HEK293T (cell line): ENCODE results near the gene NGEF.

Source experiments
- CTCF ChIA-PET: fragments of 350-600 bp; formaldehyde crosslinking; extraction: SDS; loops from one replicate; lab custom pipeline; 2021; ENCODE audit warnings: antibody characterized with exemption, inconsistent platforms; lab: Yijun Ruan, JAX
- POLR2A ChIA-PET: fragments of 350-600 bp; formaldehyde crosslinking; extraction: SDS; loops from one replicate; lab custom pipeline; 2020; ENCODE audit warnings: antibody characterized with exemption, inconsistent platforms; lab: Yijun Ruan, JAX
- DNase-seq: peaks from one replicate; pipeline ENCODE4 v3.0.0; 2012; ENCODE audit warnings: mixed read lengths; ENCODE audit errors: extremely low spot score
- ARNT ChIP-seq: fragments of 450-650 bp; IDR thresholded peaks from 2 replicates; pipeline ENCODE4 v1.6.1; 2017; ENCODE audit warnings: mild to moderate bottlenecking
- BHLHE40 ChIP-seq: fragments of 450-650 bp; IDR thresholded peaks from 2 replicates; pipeline ENCODE4 v1.6.1; 2016; ENCODE audit warnings: mild to moderate bottlenecking, moderate library complexity, borderline replicate concordance
- CTBP1 ChIP-seq: fragments of 450-650 bp; IDR thresholded peaks from 2 replicates; pipeline ENCODE4 v1.6.1; 2016; ENCODE audit warnings: borderline replicate concordance
- ELF4 ChIP-seq: fragments of 450-650 bp; IDR thresholded peaks from 2 replicates; pipeline ENCODE4 v1.6.1; 2017; ENCODE audit warnings: antibody characterized with exemption
- FOXA1 ChIP-seq: fragments of 450-650 bp; IDR thresholded peaks from 2 replicates; pipeline ENCODE4 v1.6.1; 2016; ENCODE audit warnings: mild to moderate bottlenecking
- FOXK2 ChIP-seq: fragments of 450-650 bp; IDR thresholded peaks from 2 replicates; pipeline ENCODE4 v1.6.1; 2016; ENCODE audit warnings: mild to moderate bottlenecking
- FOXM1 ChIP-seq: fragments of 450-650 bp; IDR thresholded peaks from 2 replicates; pipeline ENCODE4 v1.6.1; 2017; ENCODE audit warnings: mild to moderate bottlenecking, borderline replicate concordance
- HDGF ChIP-seq: fragments of 450-650 bp; IDR thresholded peaks from 2 replicates; pipeline ENCODE4 v1.6.1; 2017; ENCODE audit warnings: antibody characterized with exemption, borderline replicate concordance
- L3MBTL2 ChIP-seq: fragments of 450-650 bp; conservative IDR thresholded peaks from 2 replicates; pipeline ENCODE4 v1.6.1; 2016; ENCODE audit warnings: mild to moderate bottlenecking
- LEF1 ChIP-seq: fragments of 450-650 bp; IDR thresholded peaks from 2 replicates; pipeline ENCODE4 v1.6.1; 2017; ENCODE audit warnings: mild to moderate bottlenecking, borderline replicate concordance
- NFRKB ChIP-seq: fragments of 450-650 bp; IDR thresholded peaks from 2 replicates; pipeline ENCODE4 v1.6.1; 2016; ENCODE audit warnings: mild to moderate bottlenecking, moderate library complexity
- SP1 ChIP-seq: fragments of 450-650 bp; IDR thresholded peaks from 2 replicates; pipeline ENCODE4 v1.6.1; 2017
- SUZ12 ChIP-seq: fragments of 450-650 bp; IDR thresholded peaks from 2 replicates; pipeline ENCODE4 v1.6.1; 2016; ENCODE audit warnings: mild to moderate bottlenecking
- TARDBP ChIP-seq: fragments of 450-650 bp; IDR thresholded peaks from 2 replicates; pipeline ENCODE4 v1.6.1; 2016
- ZNF384 ChIP-seq: fragments of 450-650 bp; IDR thresholded peaks from 2 replicates; pipeline ENCODE4 v1.6.1; 2016
- TF ChIP-seq, protein P1 (sequence below): fragments of 450-650 bp; IDR thresholded peaks from 2 replicates; pipeline ENCODE4 v1.6.1; 2016

Gene NGEF

DNA sequence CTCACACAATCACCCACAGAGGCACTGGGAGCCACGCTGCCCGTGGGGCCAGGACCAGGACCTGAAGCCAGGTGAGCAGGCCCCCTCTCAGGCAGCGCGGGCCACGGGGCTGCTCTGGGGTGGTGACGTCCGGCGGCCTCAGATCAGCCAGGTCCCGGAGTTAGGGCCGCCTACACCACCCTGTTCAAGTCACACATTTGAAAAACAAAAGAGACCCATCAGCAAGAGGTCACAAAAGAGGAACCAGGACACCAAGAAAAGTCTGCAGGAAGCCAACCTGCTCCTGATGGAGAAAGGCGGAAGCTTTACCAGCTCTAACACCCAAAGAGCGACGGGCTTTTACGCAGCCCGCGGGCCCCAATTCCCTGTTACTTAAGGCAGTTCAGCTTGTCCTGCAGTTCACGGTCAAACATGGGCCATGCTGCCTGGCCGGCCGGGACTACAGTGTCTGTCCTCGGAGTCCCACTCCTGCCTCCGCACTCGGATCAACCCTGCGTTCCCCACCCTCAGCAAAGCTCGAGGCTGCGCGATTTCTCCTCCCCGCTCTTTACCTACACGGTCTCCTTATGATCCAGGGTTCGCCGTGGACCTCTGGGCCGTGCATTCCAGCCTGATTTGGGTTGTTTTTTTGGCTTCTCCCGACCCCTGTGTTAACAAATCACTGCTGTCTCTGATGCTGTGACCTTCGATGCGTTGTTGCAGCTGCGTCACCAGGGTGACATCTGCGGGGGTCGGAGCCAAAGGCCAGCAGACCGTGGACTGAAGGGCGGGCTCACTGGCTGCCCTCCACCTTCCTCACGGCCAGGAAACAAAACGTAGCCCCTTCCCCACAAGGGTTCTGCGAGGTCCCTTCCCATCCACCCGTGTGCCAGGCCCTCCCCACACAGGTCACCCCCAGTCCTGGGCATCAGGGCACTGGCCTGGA, 112.0 kb downstream of the NGEF start:
- ChIA-PET POLR2A (no interaction called here), CTCF (no interaction called here)
- no peak for DNase-seq
- no peak for TF ChIP-seq BHLHE40
- TF ChIP-seq LEF1 = no peak
- no peak for TF ChIP-seq TARDBP
- TF ChIP-seq SUZ12 = no peak
- TF ChIP-seq, protein P1, sequence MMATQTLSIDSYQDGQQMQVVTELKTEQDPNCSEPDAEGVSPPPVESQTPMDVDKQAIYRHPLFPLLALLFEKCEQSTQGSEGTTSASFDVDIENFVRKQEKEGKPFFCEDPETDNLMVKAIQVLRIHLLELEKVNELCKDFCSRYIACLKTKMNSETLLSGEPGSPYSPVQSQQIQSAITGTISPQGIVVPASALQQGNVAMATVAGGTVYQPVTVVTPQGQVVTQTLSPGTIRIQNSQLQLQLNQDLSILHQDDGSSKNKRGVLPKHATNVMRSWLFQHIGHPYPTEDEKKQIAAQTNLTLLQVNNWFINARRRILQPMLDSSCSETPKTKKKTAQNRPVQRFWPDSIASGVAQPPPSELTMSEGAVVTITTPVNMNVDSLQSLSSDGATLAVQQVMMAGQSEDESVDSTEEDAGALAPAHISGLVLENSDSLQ = no peak
- TF ChIP-seq SP1 = no peak
- no peak for TF ChIP-seq FOXK2
- no peak for TF ChIP-seq L3MBTL2

DNA sequence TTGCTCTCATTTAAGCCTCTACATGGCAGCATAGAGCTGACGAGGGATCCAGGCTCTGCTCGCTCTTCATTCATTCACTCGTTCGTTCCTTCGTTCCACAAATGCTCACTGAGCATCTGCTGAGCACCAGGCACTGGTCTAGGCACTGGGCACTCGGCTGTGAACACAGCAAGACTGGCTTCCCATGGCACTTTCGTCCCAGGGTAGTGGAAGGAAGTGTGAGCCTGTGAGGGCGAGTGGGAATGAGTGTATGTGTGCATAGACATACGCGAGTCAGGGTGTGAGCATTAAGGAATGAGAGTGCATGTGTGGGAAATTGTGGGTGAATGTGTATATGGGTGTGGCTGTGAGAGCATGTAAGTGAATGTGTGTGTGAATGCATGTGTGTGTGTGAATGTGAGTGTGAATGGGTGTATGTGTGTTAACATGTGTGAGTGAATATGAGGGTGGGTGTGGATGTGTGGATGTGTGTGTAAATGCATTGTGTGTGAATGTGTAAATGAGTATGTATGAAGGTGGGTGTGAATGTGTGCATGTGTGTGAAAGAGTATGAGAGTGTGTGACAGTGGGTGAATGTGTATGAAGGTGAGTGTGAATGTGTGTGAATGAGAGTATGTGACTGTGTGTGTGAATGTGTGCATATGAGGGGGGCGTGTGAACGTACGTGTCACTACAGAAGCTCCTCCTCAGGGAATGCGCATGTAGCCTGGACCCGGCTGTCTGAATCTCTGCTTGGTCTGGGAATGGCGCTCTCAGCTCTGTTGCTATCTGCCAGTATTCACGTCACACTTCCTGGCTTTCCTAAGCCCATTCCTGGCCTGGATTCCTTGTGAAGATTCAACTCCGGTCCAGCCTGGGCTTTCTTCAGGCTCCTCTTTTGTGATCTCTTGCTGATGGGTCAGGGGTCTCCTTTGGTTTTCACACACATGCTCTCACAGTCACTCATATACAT, 114.2 kb downstream of the NGEF start:
- ChIA-PET POLR2A (no interaction called here), CTCF (no interaction called here)
- no peak for DNase-seq
- TF ChIP-seq FOXK2 (no peak), SP1 (no peak), SUZ12 (no peak), ARNT (no peak), TARDBP (no peak), HDGF (no peak), ELF4 (no peak), BHLHE40 (no peak), CTBP1 (no peak), ZNF384 (no peak), NFRKB (no peak), LEF1 (no peak), FOXA1 (no peak), L3MBTL2 (no peak), FOXM1 (no peak)
- TF ChIP-seq, protein P1 = no peak

DNA sequence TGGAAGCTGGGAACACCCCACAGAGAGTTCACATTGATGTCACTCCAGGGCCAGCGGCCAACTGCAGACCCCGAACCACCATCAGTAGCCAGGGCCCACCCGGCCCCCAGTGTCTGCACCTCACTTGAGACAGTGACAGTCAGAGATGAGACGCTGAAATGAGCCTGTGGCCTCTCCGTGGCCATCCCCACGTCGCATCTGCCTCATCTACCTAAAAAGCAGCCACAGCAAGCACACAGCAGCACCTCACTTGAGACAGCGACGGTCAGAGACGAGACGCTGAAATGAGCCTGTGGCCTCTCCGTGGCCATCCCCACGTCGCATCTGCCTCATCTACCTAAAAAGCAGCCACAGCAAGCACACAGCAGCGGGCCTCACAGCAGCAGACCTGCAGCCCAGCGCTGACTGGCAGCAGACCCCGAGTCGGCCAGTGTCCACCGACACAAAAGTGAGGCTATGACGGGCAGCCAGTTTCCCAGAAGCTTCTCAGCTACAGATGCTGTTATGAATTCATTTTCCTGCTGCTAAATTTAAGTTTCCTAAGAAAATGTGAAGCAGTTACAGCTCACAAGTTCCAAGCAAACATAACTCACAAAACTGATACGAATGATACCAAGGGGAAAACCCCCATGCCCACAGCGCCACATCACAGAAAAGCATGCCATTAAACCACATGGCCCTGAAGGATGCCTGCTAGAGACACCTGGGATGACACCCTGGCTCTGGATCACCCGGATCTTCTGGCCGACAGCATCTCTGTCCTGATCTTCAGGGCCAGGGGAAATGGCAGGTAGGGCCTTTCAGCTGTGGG, 115.3 kb downstream of the NGEF start:
- CTCF ChIA-PET = no interaction called here
- POLR2A ChIA-PET = no interaction called here
- DNase-seq = no peak
- TF ChIP-seq NFRKB (no peak), ZNF384 (no peak), FOXK2 (no peak), CTBP1 (no peak), ARNT (no peak)

DNA sequence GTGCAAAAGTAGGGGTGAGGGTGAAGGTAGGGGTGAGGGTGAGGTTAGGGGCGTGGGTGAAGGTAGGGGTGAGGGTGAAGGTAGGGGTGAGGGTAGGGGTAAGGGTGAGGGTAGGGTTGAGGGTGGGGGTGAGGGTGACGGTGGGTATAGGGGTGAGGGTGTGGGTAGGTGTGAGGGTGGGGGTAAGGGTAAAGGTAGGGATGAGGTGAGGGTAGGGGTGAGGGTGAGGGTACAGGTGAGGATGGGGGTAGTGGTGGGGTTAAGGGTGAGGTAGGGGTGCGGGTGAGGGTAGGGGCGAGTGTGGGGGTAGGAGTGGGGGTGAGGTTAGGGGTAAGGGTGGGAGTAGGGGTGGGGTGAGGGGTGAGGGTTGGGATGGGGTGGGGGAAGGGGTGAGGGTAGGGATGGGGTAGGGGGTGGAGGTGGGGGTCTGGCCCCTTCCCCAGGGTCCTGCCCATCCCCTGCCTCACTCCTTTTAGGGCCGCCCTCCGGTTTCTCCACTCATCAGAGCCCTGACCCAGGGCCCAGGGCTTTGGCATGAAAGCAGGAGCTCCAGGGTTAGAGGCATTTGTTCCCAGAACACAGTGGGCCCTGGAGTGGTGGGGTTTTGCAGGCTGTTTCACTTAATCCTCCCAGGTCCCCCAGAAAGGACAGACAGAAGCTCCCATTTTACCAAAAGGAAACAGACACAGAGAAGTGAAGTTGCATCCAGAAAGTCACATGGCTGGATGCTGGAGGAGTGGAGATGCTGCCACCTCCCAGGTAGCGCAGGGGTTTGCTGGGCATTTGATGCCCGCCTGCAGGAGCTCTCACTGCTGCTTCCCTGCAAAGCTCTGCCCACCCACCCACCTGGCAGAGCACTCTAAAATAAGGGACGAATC, 116.1 kb downstream of the NGEF start:
- no peak for TF ChIP-seq TARDBP
- TF ChIP-seq, protein P1 = no peak
- TF ChIP-seq BHLHE40 = no peak
- TF ChIP-seq LEF1 = no peak
- no peak for TF ChIP-seq FOXA1
- TF ChIP-seq CTBP1 = no peak
- TF ChIP-seq HDGF = no peak
- no peak for TF ChIP-seq SP1
- no peak for TF ChIP-seq ELF4
- no peak for TF ChIP-seq FOXK2
- no peak for TF ChIP-seq FOXM1
- TF ChIP-seq L3MBTL2 = no peak
- TF ChIP-seq ZNF384 = no peak
- no peak for TF ChIP-seq SUZ12
- no peak for TF ChIP-seq ARNT
- ChIA-PET POLR2A (no interaction called here), CTCF (no interaction called here)
- no peak for DNase-seq

DNA sequence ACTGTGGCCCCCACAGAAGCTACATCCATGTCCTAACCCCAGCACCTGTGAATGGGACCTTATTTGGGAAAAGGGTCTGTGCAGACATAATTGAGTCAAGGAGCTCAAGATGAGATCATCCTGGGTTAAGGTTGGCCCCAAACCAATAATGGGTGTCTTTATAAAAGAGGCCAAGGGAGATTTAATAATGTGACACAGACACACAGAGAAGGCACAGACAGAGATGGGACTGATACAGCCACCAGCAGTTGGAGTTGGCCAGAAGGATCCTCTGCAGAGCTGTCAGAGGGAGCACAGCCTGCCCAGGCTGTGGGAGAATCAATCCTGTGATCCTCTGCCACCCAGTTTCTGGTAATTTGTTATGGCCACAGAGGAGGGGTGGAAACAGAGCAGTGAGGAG, 116.9 kb downstream of the NGEF start:
- ChIA-PET POLR2A (no interaction called here), CTCF (no interaction called here)
- TF ChIP-seq HDGF (no peak), CTBP1 (no peak), LEF1 (no peak), BHLHE40 (no peak), SUZ12 (no peak), FOXM1 (no peak), NFRKB (no peak), FOXK2 (no peak), TARDBP (no peak), L3MBTL2 (no peak), FOXA1 (no peak), SP1 (no peak)
- TF ChIP-seq, protein P1 = no peak
- no peak for DNase-seq
